ENCODE data around the gene VWA8.
"Not testable (repeated sequence)": the region's sequence is repeated elsewhere in the genome, so short reads cannot be mapped to it uniquely, and the experiment has no call there.

The VWA8 gene

DNA sequence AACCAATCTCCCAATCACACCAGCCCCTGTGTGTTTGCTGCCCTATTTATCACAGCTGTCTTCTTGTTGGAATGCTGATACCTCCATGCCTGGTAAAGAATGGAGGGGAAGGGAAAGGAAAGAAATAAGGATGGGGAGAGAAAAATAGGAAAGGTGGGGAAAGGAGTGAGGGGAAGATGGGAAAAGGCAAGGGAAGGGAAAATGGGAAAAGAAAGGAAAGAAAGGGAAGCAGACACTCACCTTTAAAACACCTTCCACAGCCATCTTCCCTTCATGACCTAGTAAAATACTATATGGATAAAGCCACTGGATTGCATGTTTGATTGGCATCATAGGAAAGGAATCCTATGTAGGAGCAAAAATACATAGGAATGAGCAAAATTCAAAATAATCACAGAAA is 77.8 kb downstream of the VWA8 start:
- H3K36me3 ChIP-seq (ENCODE audit: insufficient read depth), result no peaks in the 10 kb centered on the region
- no peaks in the 10 kb centered on the region for H3K79me2 ChIP-seq (ENCODE audit: insufficient read depth, low read depth)
- no peaks in the 10 kb centered on the region for H4K20me1 ChIP-seq (ENCODE audit: insufficient read depth)
- no peak overlapping the region for H3K4me3 ChIP-seq (IDR thresholded peaks at IDR 0.05; ENCODE audit: insufficient read depth, low read depth, low read length)
- no peak overlapping the region for H3K9ac ChIP-seq
- no peaks in the 10 kb centered on the region for H3K4me1 ChIP-seq (ENCODE audit: low read depth, poor library complexity, severe bottlenecking)
- no peaks in the 10 kb centered on the region for H3K27me3 ChIP-seq (ENCODE audit: insufficient read depth, low read depth)
- no peak overlapping the region for H3K4me2 ChIP-seq
- H3K27ac ChIP-seq, result no peak overlapping the region
- TF ChIP-seq, protein P1, sequence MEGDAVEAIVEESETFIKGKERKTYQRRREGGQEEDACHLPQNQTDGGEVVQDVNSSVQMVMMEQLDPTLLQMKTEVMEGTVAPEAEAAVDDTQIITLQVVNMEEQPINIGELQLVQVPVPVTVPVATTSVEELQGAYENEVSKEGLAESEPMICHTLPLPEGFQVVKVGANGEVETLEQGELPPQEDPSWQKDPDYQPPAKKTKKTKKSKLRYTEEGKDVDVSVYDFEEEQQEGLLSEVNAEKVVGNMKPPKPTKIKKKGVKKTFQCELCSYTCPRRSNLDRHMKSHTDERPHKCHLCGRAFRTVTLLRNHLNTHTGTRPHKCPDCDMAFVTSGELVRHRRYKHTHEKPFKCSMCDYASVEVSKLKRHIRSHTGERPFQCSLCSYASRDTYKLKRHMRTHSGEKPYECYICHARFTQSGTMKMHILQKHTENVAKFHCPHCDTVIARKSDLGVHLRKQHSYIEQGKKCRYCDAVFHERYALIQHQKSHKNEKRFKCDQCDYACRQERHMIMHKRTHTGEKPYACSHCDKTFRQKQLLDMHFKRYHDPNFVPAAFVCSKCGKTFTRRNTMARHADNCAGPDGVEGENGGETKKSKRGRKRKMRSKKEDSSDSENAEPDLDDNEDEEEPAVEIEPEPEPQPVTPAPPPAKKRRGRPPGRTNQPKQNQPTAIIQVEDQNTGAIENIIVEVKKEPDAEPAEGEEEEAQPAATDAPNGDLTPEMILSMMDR (conservative IDR thresholded peaks at IDR 0.05; ENCODE audit: low read depth, low read length), result no peak
- no peak overlapping the region for H2AFZ ChIP-seq (ENCODE audit: low read depth)

DNA sequence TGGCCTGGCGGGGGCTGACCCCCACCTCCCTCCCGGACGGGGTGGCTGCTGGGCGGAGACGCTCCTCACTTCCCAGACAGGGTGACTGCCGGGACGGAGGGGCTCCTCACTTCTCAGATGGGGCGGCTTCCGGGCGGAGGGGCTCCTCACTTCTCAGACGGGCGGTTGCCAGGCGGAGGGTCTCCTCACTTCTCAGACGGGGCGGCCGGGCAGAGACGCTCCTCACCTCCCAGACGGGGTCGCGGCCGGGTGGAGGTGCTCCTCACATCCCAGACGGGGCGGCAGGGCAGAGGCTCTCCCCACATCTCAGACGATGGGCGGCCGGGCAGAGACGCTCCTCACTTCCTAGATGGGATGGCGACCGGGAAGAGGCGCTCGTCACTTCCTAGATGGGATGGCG is 79.0 kb downstream of the VWA8 start:
- H3K79me2 ChIP-seq (ENCODE audit: insufficient read depth, low read depth); H3K36me3 ChIP-seq (ENCODE audit: insufficient read depth); H3K27me3 ChIP-seq (ENCODE audit: insufficient read depth, low read depth); H3K27ac ChIP-seq; H3K9ac ChIP-seq; H2AFZ ChIP-seq (ENCODE audit: low read depth); H3K4me1 ChIP-seq (ENCODE audit: low read depth, poor library complexity, severe bottlenecking); H4K20me1 ChIP-seq (ENCODE audit: insufficient read depth); H3K4me2 ChIP-seq; H3K4me3 ChIP-seq (IDR thresholded peaks at IDR 0.05; ENCODE audit: insufficient read depth, low read depth, low read length): not testable (repeated sequence)

DNA sequence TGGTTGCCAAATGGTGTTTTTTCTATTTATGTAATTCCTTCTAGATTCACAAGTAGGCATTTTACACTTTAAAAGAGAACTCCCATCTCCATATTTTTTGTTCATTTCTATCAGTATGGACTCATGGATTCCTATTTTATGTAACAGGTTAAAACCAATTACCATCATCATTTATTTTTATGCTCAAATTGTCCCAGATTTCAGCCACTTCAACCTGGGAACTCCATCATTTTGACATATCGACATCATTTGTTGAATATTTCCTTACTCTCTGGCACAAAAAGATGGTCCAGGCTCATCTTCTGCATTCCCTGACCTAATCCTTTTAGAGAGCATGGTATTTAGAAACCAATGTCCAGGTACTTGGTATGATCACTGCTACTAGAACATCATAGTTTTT is 79.9 kb downstream of the VWA8 start:
- Histone ChIP-seq H2AFZ (ENCODE audit: low read depth) (no peak overlapping the region), H4K20me1 (ENCODE audit: insufficient read depth) (no peaks in the 10 kb centered on the region), H3K79me2 (ENCODE audit: insufficient read depth, low read depth) (no peaks in the 10 kb centered on the region), H3K27ac (no peak overlapping the region), H3K4me2 (no peak overlapping the region), H3K36me3 (ENCODE audit: insufficient read depth) (no peaks in the 10 kb centered on the region), H3K4me1 (ENCODE audit: low read depth, poor library complexity, severe bottlenecking) (no peaks in the 10 kb centered on the region), H3K27me3 (ENCODE audit: insufficient read depth, low read depth) (no peaks in the 10 kb centered on the region), H3K9ac (no peak overlapping the region), H3K4me3 (IDR thresholded peaks at IDR 0.05; ENCODE audit: insufficient read depth, low read depth, low read length) (no peak overlapping the region)
- TF ChIP-seq, protein P1 (conservative IDR thresholded peaks at IDR 0.05; ENCODE audit: low read depth, low read length), result no peak

DNA sequence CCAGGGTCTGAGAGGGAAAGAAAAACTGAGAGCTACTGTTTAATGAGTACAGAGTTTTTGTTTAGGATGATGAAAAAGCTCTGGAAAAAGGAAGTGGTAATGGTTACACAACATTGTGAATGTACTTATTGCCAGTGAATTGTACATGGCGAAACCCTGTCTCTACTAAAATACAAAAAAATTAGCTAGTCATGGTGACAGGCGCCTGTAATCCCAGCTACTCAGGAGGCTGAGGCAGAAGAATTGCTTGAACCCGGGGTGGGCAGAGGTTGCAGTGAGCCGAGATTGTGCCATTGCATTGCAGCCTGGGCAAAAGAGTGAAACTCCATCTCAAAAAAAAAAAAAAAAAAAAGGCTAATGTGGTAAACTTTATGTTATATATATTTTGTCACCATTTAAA is 96.3 kb downstream of the VWA8 start:
- Histone ChIP-seq H3K4me3 (IDR thresholded peaks at IDR 0.05; ENCODE audit: insufficient read depth, low read depth, low read length) (no peak overlapping the region), H3K27me3 (ENCODE audit: insufficient read depth, low read depth) (no peaks in the 10 kb centered on the region), H3K4me2 (no peak overlapping the region), H3K4me1 (ENCODE audit: low read depth, poor library complexity, severe bottlenecking) (peaks cover 9% of the 10 kb centered on the region), H2AFZ (ENCODE audit: low read depth) (no peak overlapping the region), H3K79me2 (ENCODE audit: insufficient read depth, low read depth) (no peaks in the 10 kb centered on the region), H3K36me3 (ENCODE audit: insufficient read depth) (no peaks in the 10 kb centered on the region), H3K9ac (no peak overlapping the region), H4K20me1 (ENCODE audit: insufficient read depth) (no peaks in the 10 kb centered on the region), H3K27ac (no peak overlapping the region)
- TF ChIP-seq, protein P1 (conservative IDR thresholded peaks at IDR 0.05; ENCODE audit: low read depth, low read length), result no peak

DNA sequence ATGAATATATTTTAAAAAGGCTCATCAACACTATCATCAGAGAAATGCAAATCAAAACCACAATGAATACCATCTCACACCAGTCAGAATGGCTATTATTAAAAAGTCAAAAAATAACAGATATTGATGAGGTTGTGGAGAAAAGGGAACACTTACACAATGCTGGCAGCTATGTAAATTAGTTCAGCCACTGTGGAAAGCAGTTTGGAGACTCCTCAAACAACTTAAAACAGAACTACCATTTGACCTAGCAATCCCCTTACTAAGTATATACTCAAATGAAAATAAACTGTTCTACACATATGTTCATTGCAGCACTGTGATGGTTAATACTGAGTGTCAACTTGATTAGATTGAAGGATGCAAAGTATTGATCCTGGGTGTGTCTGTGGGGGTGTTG is 98.2 kb downstream of the VWA8 start:
- not testable (repeated sequence) for H3K4me3 ChIP-seq (IDR thresholded peaks at IDR 0.05; ENCODE audit: insufficient read depth, low read depth, low read length); H3K27me3 ChIP-seq (ENCODE audit: insufficient read depth, low read depth); H4K20me1 ChIP-seq (ENCODE audit: insufficient read depth); H3K4me1 ChIP-seq (ENCODE audit: low read depth, poor library complexity, severe bottlenecking); H3K79me2 ChIP-seq (ENCODE audit: insufficient read depth, low read depth); H3K4me2 ChIP-seq; H3K9ac ChIP-seq; H2AFZ ChIP-seq (ENCODE audit: low read depth); H3K36me3 ChIP-seq (ENCODE audit: insufficient read depth); H3K27ac ChIP-seq

All from KMS-11 (cell line).